CD8-positive, alpha-beta memory T cell (primary cell): Measurements from ENCODE around the gene VN1R2. TPM values are rescaled to one million over a fixed set of nuclear protein-coding genes. Genes with fewer than 3 reads are reported as not detected.
"Not testable (repeated sequence)": the region's sequence is repeated elsewhere in the genome, so short reads cannot be mapped to it uniquely, and the experiment has no call there.

ENCODE experiments used
- CTCF ChIA-PET: fragments of 350-600 bp; sonication (Branson Sonifier 250); formaldehyde crosslinking; loops from one replicate; lab custom pipeline; 2021; ENCODE audit warnings: antibody characterized with exemption; lab: Charles Lee
- POLR2A ChIA-PET: fragments of 350-600 bp; sonication (Branson Sonifier 250); formaldehyde crosslinking; loops from one replicate; lab custom pipeline; 2021; ENCODE audit warnings: antibody characterized with exemption; lab: Charles Lee
- DNase-seq, 5 donors: peaks; one replicate each; pipeline versions ENCODE4 v3.0.0 to v3.0.0-alpha.2; 2020 to 2022; ENCODE audit warnings: mixed read lengths in 1 of 5
- H3K27ac ChIP-seq: one replicate; pipeline ENCODE4 v1.7.0; 2013; ENCODE audit warnings: low read depth, mild to moderate bottlenecking, low read length, moderate library complexity
- H3K27me3 ChIP-seq: 2 replicates; pipeline ENCODE4 v1.7.0; 2013; ENCODE audit warnings: low read length, mild to moderate bottlenecking; ENCODE audit not compliant: insufficient read depth, poor library complexity, severe bottlenecking
- H3K36me3 ChIP-seq: 2 replicates; pipeline ENCODE4 v1.7.0; 2013; ENCODE audit warnings: mild to moderate bottlenecking, low read length, moderate library complexity; ENCODE audit not compliant: insufficient read depth
- H3K4me1 ChIP-seq: 2 replicates; pipeline ENCODE4 v1.7.0; 2013; ENCODE audit warnings: mild to moderate bottlenecking, low read length, moderate library complexity; ENCODE audit not compliant: insufficient read depth
- H3K4me3 ChIP-seq: 2 replicates; pipeline ENCODE4 v1.7.0; 2013; ENCODE audit warnings: mild to moderate bottlenecking, low read length
- H3K9me3 ChIP-seq: 2 replicates; pipeline ENCODE4 v1.7.0; 2013; ENCODE audit warnings: mild to moderate bottlenecking, low read length
- H3K27ac Mint-ChIP-seq, 8 donors: one replicate each; pipeline ENCODE4 v1.8.0; 2020 to 2021; ENCODE audit warnings: mixed read lengths in 8 of 8, mild to moderate bottlenecking in 6 of 8, inconsistent platforms in 3 of 8, moderate library complexity in 3 of 8
- H3K27me3 Mint-ChIP-seq, 2 donors: one replicate each; pipeline ENCODE4 v1.8.0; 2020 to 2021; ENCODE audit warnings: mixed read lengths in 2 of 2, mild to moderate bottlenecking in 1 of 2, moderate library complexity in 1 of 2
- H3K36me3 Mint-ChIP-seq, 3 donors: one replicate each; pipeline ENCODE4 v1.8.0; 2020 to 2021; ENCODE audit warnings: mixed read lengths in 3 of 3, inconsistent platforms in 1 of 3, mild to moderate bottlenecking in 1 of 3
- H3K4me1 Mint-ChIP-seq, 3 donors: one replicate each; pipeline ENCODE4 v1.8.0; 2020 to 2021; ENCODE audit warnings: mixed read lengths in 3 of 3, inconsistent platforms in 1 of 3, mild to moderate bottlenecking in 1 of 3
- H3K4me3 Mint-ChIP-seq, 7 donors: one replicate each; pipeline ENCODE4 v1.8.0; 2020 to 2021; ENCODE audit warnings: mixed read lengths in 7 of 7, mild to moderate bottlenecking in 6 of 7, moderate library complexity in 4 of 7, inconsistent platforms in 2 of 7
- H3K9me3 Mint-ChIP-seq, 5 donors: one replicate each; pipeline ENCODE4 v1.8.0; 2020 to 2022; ENCODE audit warnings: mixed read lengths in 5 of 5, mild to moderate bottlenecking in 3 of 5, moderate library complexity in 2 of 5, inconsistent platforms in 1 of 5
- polyA plus RNA-seq: library from polyadenylated mRNA; unstranded; fragments of 300-500 nt; fragmentation: Illumina TruSeq; gene quantifications from one replicate; pipeline ENCODE4 v1.2.3, GENCODE V29; 2021
- total RNA-seq, 2 experiments: library from RNA; stranded (reverse); gene quantifications; one replicate each; pipeline ENCODE4 v1.2.3, GENCODE V29; 2021

Gene VN1R2
- total and polyA plus RNA-seq, 3 experiments from 2014 or later, result not detected

DNA sequence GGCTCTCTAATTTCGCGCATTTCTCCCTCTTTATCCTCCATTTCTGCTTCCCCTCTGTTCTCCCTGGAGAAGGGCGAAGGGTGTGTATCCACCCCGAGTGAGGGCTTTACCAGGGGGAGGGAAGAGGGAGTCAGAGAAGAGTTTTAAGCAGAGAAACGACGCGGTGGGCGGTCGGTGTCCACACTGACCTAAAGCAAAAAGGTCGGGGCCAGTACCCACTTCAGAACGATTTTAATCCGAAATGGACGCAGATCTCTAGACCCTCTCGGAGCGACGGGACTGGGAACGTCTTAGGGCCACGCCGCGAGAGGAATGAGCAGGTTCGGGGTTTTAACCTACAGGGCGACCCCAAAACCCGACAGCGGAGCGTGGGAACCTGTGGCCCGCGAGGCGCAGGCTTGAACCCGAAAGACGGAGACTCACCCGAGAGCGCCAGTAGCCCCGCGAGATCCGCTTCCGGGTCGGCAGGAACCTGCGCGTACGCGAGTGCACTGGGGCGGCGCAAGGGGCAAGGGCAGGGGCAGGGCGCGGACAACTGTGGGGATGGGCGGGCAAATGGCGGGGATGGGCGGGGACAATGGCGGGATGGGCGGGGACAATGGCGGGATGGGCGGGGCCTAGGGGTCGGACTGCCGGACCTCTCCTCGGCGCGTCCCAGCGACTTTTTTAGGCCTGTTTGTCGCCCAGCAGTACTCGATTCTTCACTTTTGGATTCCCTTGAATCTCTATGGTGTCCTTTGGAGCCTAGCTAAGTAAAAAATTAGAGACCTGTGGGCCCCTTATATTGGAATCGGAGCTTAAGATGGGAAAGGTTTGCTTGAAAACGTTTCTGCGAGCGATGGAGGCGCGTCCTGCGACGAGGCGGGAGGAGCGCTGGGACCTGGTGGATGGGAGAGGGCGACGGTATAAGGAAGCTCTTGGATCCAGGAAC, 3.4 kb upstream of the VN1R2 start, which contains the start of gene ZNF677:
ZNF677 (minus strand) TSS at position 463 of the 931 bp plus-strand sequence. CDS start 3,323 bp downstream, outside the sequence.
- Mint-ChIP-seq H3K9me3 (peaks cover 40 to 74% (median 57%) of the 10 kb centered on the region in 5 donors), H3K36me3 (peaks cover 16 to 41% (median 39%) of the 10 kb centered on the region in 3 donors), H3K27me3 (peaks cover 9 to 10% of the 10 kb centered on the region in 2 donors), H3K4me1 (peaks cover 10 to 11% (median 11%) of the 10 kb centered on the region in 3 donors), H3K4me3 (peak within 1 kb of the TSS in 6 of 7 donors; percentile 85 to 94 (median 88)), H3K27ac (peak within 1 kb of the TSS in 7 of 8 donors; percentile 17 to 95 (median 82))
- Histone ChIP-seq H3K4me1 (peaks cover 4% of the 10 kb centered on the region), H3K4me3 (peak within 1 kb of the TSS; percentile 88), H3K9me3 (peaks cover 4% of the 10 kb centered on the region), H3K27me3 (no peaks in the 10 kb centered on the region), H3K36me3 (no peaks in the 10 kb centered on the region), H3K27ac (no peak within 1 kb of the TSS)
- CTCF ChIA-PET, result no interaction called here
- DNase-seq, result peak; percentile 66 to 87 (median 79)
- POLR2A ChIA-PET, result interaction anchor here (0.6 kb wide), 1 partner anchor 79 kb away, joined by 4 read pairs; no protein-coding TSS in a partner anchor

DNA sequence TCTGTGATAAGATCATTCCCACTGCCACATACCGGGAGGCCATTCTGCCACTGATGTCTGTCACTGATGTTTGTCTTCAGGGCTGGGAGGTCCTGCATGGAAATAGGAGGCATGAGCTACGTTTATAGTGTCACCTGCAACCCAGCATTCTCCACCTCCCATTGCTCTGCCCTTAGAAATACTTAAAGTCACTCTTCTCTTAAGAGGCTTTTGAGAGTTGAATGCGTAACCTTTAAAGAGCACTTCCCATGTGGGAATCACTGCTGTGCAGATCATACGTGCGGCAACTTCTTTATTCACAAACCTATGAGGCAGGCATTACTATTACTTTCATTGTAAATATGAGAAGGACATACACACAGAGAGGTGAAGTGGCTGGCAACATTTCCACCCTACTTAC, 9.5 kb downstream of the VN1R2 start, which contains the start of gene VN1R4:
VN1R4 (minus strand) TSS at position 101 of the 400 bp plus-strand sequence; CDS start at position 43, 58 bp downstream.
- H3K27ac ChIP-seq, POLR2A ChIA-PET, H3K27ac Mint-ChIP-seq, H3K27me3 ChIP-seq, H3K4me3 ChIP-seq, H3K4me1 Mint-ChIP-seq, DNase-seq, CTCF ChIA-PET, H3K4me3 Mint-ChIP-seq, H3K4me1 ChIP-seq, H3K36me3 ChIP-seq, H3K36me3 Mint-ChIP-seq, H3K9me3 ChIP-seq: not testable (repeated sequence)
- peaks cover 16 to 39% of the 10 kb centered on the region in 2 donors for H3K27me3 Mint-ChIP-seq
- H3K9me3 Mint-ChIP-seq, result peaks cover 22 to 48% (median 37%) of the 10 kb centered on the region in 5 donors

DNA sequence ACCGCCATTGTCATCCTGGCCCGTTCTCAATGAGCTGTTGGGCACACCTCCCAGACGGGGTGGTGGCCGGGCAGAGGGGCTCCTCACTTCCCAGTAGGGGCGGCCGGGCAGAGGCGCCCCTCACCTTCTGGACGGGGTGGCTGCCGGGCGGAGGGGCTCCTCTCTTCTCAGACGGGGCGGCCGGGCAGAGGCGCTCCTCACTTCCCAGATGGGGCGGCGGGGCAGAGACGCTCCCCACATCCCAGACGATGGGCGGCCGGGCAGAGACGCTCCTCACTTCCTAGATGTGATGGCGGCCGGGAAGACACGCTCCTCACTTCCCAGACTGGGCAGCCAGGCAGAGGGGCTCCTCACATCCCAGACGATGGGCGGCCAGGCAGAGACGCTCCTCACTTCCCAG, 11.8 kb downstream of the VN1R2 start:
- H3K36me3 ChIP-seq, H3K4me3 ChIP-seq, H3K27ac ChIP-seq, H3K36me3 Mint-ChIP-seq, H3K4me3 Mint-ChIP-seq, DNase-seq, CTCF ChIA-PET, H3K27me3 ChIP-seq, H3K4me1 Mint-ChIP-seq, H3K27ac Mint-ChIP-seq, H3K4me1 ChIP-seq, POLR2A ChIA-PET, H3K9me3 ChIP-seq: not testable (repeated sequence)
- peaks cover 15 to 29% of the 10 kb centered on the region in 2 donors for H3K27me3 Mint-ChIP-seq
- peaks cover 19 to 49% (median 31%) of the 10 kb centered on the region in 5 donors for H3K9me3 Mint-ChIP-seq

DNA sequence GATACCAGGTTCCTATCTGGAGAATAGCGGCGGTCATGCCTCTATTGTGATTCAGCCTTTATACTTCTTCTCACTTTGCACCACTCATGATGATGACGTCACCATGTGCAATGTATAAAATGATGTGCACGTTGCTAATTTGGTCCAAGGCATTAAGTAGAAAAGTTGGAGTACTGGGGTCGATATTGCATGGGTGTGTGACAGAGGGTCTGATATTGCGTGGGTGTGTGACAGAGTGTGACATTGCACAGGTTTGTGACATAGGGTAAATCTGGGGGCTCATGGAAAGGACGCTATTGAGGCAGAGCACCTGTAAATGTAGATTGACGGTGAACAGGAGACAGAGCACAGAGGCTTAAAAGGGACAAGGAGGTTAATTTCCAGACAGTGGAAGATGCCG, 14.0 kb downstream of the VN1R2 start:
- no peaks in the 10 kb centered on the region for H3K9me3 ChIP-seq
- H3K27me3 Mint-ChIP-seq, result peaks cover 8 to 15% of the 10 kb centered on the region in 2 donors
- H3K4me1 ChIP-seq, result no peaks in the 10 kb centered on the region
- no peaks in the 10 kb centered on the region for H3K27me3 ChIP-seq
- ChIA-PET POLR2A (no interaction called here), CTCF (no interaction called here)
- no peak overlapping the region for H3K27ac Mint-ChIP-seq
- peaks cover 0 to 2% (median 0%) of the 10 kb centered on the region in 3 donors for H3K36me3 Mint-ChIP-seq
- H3K4me3 Mint-ChIP-seq, result no peak overlapping the region
- peaks cover 9 to 47% (median 23%) of the 10 kb centered on the region in 5 donors for H3K9me3 Mint-ChIP-seq
- H3K27ac ChIP-seq, result no peak overlapping the region
- H3K4me3 ChIP-seq, result no peak overlapping the region
- H3K4me1 Mint-ChIP-seq, result no peaks in the 10 kb centered on the region
- DNase-seq, result no peak
- H3K36me3 ChIP-seq, result no peaks in the 10 kb centered on the region

DNA sequence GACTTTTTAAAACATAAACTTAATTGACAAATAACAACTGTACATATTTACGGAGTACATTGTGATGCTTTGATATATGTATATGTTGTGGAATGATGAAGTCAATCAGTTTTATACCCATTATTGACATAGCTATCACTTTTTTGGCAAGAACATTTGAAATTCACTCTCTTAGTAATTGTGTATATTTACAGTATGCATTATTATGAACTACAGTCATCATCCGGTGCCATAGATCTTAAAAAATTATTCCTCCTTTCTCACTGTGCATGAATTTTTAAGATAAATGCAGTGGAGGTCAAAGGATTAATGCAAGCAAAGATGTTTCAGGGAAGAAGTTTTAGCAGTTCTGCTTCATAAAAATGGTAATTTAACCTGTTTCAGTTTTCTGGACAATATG, 17.4 kb downstream of the VN1R2 start:
- H3K27me3 Mint-ChIP-seq, result peaks cover 11 to 18% of the 10 kb centered on the region in 2 donors
- Histone ChIP-seq H3K4me1 (no peaks in the 10 kb centered on the region), H3K27me3 (no peaks in the 10 kb centered on the region), H3K36me3 (no peaks in the 10 kb centered on the region), H3K9me3 (no peaks in the 10 kb centered on the region), H3K4me3 (no peak overlapping the region), H3K27ac (no peak overlapping the region)
- no peaks in the 10 kb centered on the region for H3K36me3 Mint-ChIP-seq
- POLR2A ChIA-PET, result no interaction called here
- no peaks in the 10 kb centered on the region for H3K4me1 Mint-ChIP-seq
- DNase-seq, result no peak
- no peak overlapping the region for H3K4me3 Mint-ChIP-seq
- H3K27ac Mint-ChIP-seq, result no peak overlapping the region
- CTCF ChIA-PET, result no interaction called here
- peaks cover 13 to 34% (median 17%) of the 10 kb centered on the region in 5 donors for H3K9me3 Mint-ChIP-seq

DNA sequence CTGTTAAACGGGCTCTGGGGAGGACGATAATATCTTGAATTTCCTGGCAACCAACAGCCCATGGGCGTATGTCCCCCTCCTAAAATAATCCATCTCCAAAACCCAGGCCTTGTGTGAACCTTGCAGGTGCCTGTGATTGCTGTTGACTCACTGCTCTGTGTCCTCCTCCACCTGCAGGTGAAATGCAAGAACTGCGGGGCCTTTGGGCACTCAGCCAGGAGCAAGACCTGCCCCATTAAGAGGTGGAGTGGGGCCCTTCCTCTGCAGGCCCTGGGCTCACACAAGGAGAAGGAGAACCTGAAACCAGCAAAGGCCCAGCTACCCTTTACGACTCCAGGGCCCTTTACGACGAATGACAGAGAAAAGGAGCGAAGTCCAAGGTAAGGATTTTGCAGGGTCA, 23.9 kb downstream of the VN1R2 start:
- H3K36me3 Mint-ChIP-seq, H3K27ac ChIP-seq, H3K36me3 ChIP-seq, H3K27ac Mint-ChIP-seq, H3K4me1 Mint-ChIP-seq, H3K4me1 ChIP-seq, H3K4me3 Mint-ChIP-seq, H3K4me3 ChIP-seq, CTCF ChIA-PET, H3K27me3 ChIP-seq, POLR2A ChIA-PET, H3K9me3 ChIP-seq: not testable (repeated sequence)
- peak in 1 of 5 donors; percentile 3 for DNase-seq
- Mint-ChIP-seq H3K9me3 (peaks cover 2 to 16% (median 12%) of the 10 kb centered on the region in 5 donors), H3K27me3 (peaks cover 9 to 10% of the 10 kb centered on the region in 2 donors)

DNA sequence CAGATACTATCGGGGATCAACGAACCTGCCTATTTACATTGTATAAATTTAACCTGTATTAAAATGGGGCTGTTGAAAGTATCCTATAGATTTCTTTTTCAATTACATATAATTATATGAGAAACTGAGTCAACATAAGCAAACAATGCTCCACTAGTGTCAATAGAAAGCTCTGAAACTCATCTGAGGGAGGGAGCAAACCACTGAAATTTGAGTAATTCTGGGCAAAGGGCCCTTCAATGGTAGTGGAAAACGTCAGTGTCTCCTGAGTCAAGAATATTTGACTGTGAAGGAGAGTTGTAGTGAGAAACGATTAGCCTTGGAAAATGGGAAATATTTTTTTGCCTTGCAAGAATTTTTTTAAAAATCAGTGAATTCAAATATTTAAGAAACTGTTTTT, 27.0 kb downstream of the VN1R2 start:
- no peak overlapping the region for H3K27ac ChIP-seq
- H3K36me3 Mint-ChIP-seq, result peaks cover 0 to 4% (median 0%) of the 10 kb centered on the region in 3 donors
- DNase-seq, result no peak
- H3K27me3 ChIP-seq, result no peaks in the 10 kb centered on the region
- no peaks in the 10 kb centered on the region for H3K4me1 ChIP-seq
- peaks cover 9 to 29% (median 23%) of the 10 kb centered on the region in 5 donors for H3K9me3 Mint-ChIP-seq
- H3K4me3 Mint-ChIP-seq, result no peak overlapping the region
- no peaks in the 10 kb centered on the region for H3K36me3 ChIP-seq
- no peak overlapping the region for H3K4me3 ChIP-seq
- H3K9me3 ChIP-seq, result no peaks in the 10 kb centered on the region
- H3K27ac Mint-ChIP-seq, result no peak overlapping the region
- POLR2A ChIA-PET, result no interaction called here
- CTCF ChIA-PET, result no interaction called here
- no peaks in the 10 kb centered on the region for H3K4me1 Mint-ChIP-seq
- peaks cover 7 to 9% of the 10 kb centered on the region in 2 donors for H3K27me3 Mint-ChIP-seq
